Keratinocyte (primary cell): Measurements from ENCODE around the gene MON2. TPM values are rescaled to one million over a fixed set of nuclear protein-coding genes. Genes with fewer than 3 reads are reported as not detected.

Experiments used
- DNase-seq: peaks from one replicate; pipeline ENCODE4 v3.0.0-alpha.2; 2011; ENCODE audit warnings: low read depth, missing footprints, low spot score
- FAIRE-seq: peaks from 2 replicates; lab custom pipeline; 2011; peaks lifted over from hg19 to GRCh38; lab: Jason Lieb, UNC
- H2AFZ ChIP-seq: 2 replicates; pipeline ENCODE4 v1.6.0; 2012; ENCODE audit warnings: low read length, control low read depth, inconsistent platforms; ENCODE audit not compliant: control insufficient read depth
- H3K27ac ChIP-seq: 2 replicates; pipeline ENCODE4 v1.5.1; 2011; ENCODE audit warnings: low read length; ENCODE audit not compliant: control insufficient read depth, insufficient read depth
- H3K27me3 ChIP-seq: 3 replicates; pipeline ENCODE4 v1.6.0; 2011; ENCODE audit warnings: low read length; ENCODE audit not compliant: control insufficient read depth, insufficient read depth; ENCODE audit errors: extremely low read depth
- H3K36me3 ChIP-seq, 2 experiments: 2 replicates in 1 of 2; 3 replicates in 1 of 2; pipeline ENCODE4 v1.5.1; 2011; ENCODE audit warnings: low read length in 2 of 2, mild to moderate bottlenecking in 1 of 2; ENCODE audit not compliant: control insufficient read depth in 2 of 2, insufficient read depth in 2 of 2; ENCODE audit errors: extremely low read depth in 1 of 2
- H3K4me1 ChIP-seq: 3 replicates; pipeline ENCODE4 v1.5.1; 2011; ENCODE audit warnings: low read length; ENCODE audit not compliant: control insufficient read depth, insufficient read depth; ENCODE audit errors: extremely low read depth
- H3K4me2 ChIP-seq: 3 replicates; pipeline ENCODE4 v1.6.0; 2011; ENCODE audit warnings: low read depth, low read length; ENCODE audit not compliant: control insufficient read depth, insufficient read depth; ENCODE audit errors: extremely low read depth
- H3K4me3 ChIP-seq, 3 experiments: fragments of 200-600 bp in 1 of 3; sonication (generic) in 1 of 3; 2 replicates in 2 of 3; 3 replicates in 1 of 3; pipeline ENCODE4 v1.5.1; 2011 to 2016; ENCODE audit warnings: low read length in 3 of 3, mild to moderate bottlenecking in 3 of 3, control low read depth in 2 of 3, inconsistent platforms in 1 of 3, low read depth in 1 of 3, mixed read lengths in 1 of 3, mixed run types in 1 of 3, moderate library complexity in 1 of 3; ENCODE audit not compliant: control insufficient read depth in 2 of 3, insufficient read depth in 2 of 3; ENCODE audit errors: extremely low read depth in 1 of 3
- H3K79me2 ChIP-seq: 2 replicates; pipeline ENCODE4 v1.6.0; 2012; ENCODE audit warnings: low read length; ENCODE audit not compliant: control insufficient read depth, insufficient read depth
- H3K9ac ChIP-seq: 3 replicates; pipeline ENCODE4 v1.6.0; 2011; ENCODE audit warnings: low read length; ENCODE audit not compliant: control insufficient read depth, insufficient read depth; ENCODE audit errors: extremely low read depth
- H3K9me1 ChIP-seq: 3 replicates; pipeline ENCODE4 v1.6.0; 2011; ENCODE audit warnings: low read length; ENCODE audit not compliant: control insufficient read depth, insufficient read depth; ENCODE audit errors: extremely low read depth
- H3K9me3 ChIP-seq: 2 replicates; pipeline ENCODE4 v1.5.1; 2012; ENCODE audit warnings: low read depth, low read length; ENCODE audit not compliant: control insufficient read depth
- H4K20me1 ChIP-seq: 3 replicates; pipeline ENCODE4 v1.6.0; 2011; ENCODE audit warnings: low read length; ENCODE audit not compliant: control insufficient read depth, insufficient read depth; ENCODE audit errors: extremely low read depth
- CTCF ChIP-seq, 3 experiments: IDR thresholded peaks in 1 of 3; conservative IDR thresholded peaks in 1 of 3; optimal IDR thresholded peaks in 1 of 3; 2 replicates in 2 of 3; 3 replicates in 1 of 3; pipeline versions ENCODE3 to v1.5.1; 2011; ENCODE audit warnings: low read length in 3 of 3, mild to moderate bottlenecking in 3 of 3, moderate library complexity in 2 of 3, control low read depth in 1 of 3, inconsistent platforms in 1 of 3; ENCODE audit not compliant: insufficient read depth in 2 of 3; ENCODE audit errors: extremely low read depth in 1 of 3
- EZH2 ChIP-seq: IDR thresholded peaks from one replicate; pipeline ENCODE4 v1.6.1; 2012; ENCODE audit warnings: inconsistent platforms, mild to moderate bottlenecking, low read length, moderate library complexity
- dilution Hi-C: fragments of 300-500 bp; cut with MboI; formaldehyde crosslinking; loops from one replicate; pipeline ENCODE4 v1.7.0; 2020; ENCODE audit warnings: low sequenced_read_pairs; ENCODE audit not compliant: extremely low pct_ligation_motif_present
- polyA plus RNA-seq, 5 experiments: library from polyadenylated mRNA; depleted of rRNA in 3 of 5; stranded (reverse) in 3 of 5; stranded (forward) in 1 of 5; unstranded in 1 of 5; fragments of >200 nt; gene quantifications; 1 replicate in 1 of 5; 2 replicates in 3 of 5; 3 replicates in 1 of 5; pipeline versions ENCODE4 v1.2.1 to v1.2.3, GENCODE V29; 2011 to 2012; ENCODE audit warnings: missing spikeins in 2 of 5, low read depth in 1 of 5, low replicate concordance in 1 of 5

MON2 gene
- polyA plus RNA-seq, 1 donor (not counting 4 experiments of a cell fraction or from before 2014, with no cell fraction given) = 18.5 TPM

GRCh38 chr12:62481843-62482540 lies 15.4 kb downstream of the MON2 start:
- DNase-seq (no peak), FAIRE-seq (no peak)
- Histone ChIP-seq H2AFZ (no peak overlapping the region), H3K4me3 (no peak overlapping the region), H3K9me1 (no peaks in the 10 kb centered on the region), H3K27me3 (no peaks in the 10 kb centered on the region), H3K4me1 (peaks cover 9% of the 10 kb centered on the region), H3K27ac (no peak overlapping the region), H3K9ac (no peak overlapping the region), H3K9me3 (no peaks in the 10 kb centered on the region), H3K4me2 (no peak overlapping the region), H3K79me2 (peaks cover 48% of the 10 kb centered on the region), H3K36me3 (peaks cover 1 to 3% of the 10 kb centered on the region in 2 experiments), H4K20me1 (no peaks in the 10 kb centered on the region)
- TF ChIP-seq CTCF (optimal IDR thresholded peaks at IDR 0.05 in 1 of 3, IDR thresholded peaks at IDR 0.05 in 1 of 3, conservative IDR thresholded peaks at IDR 0.05 in 1 of 3; ENCODE audit: extremely low read depth in 1 of 3, insufficient read depth in 2 of 3, low read length in 3 of 3) = no peak
- TF ChIP-seq EZH2 = no peak
- dilution Hi-C loops = no loop called here

- peaks cover 40% of the 10 kb centered on the region for H3K79me2 ChIP-seq
- no peak for FAIRE-seq
- dilution Hi-C loops = no loop called here
Measured at GRCh38 chr12:62482769-62483168, 16.1 kb downstream of the MON2 start.

More at GRCh38 chr12:62482769-62483168, 16.1 kb downstream of the MON2 start:
- Histone ChIP-seq H3K4me2 (no peak overlapping the region), H3K9me1 (no peaks in the 10 kb centered on the region), H2AFZ (no peak overlapping the region), H3K27me3 (no peaks in the 10 kb centered on the region), H3K36me3 (peaks cover 1 to 2% of the 10 kb centered on the region in 2 experiments), H3K4me1 (peaks cover 9% of the 10 kb centered on the region), H3K9ac (no peak overlapping the region), H4K20me1 (no peaks in the 10 kb centered on the region), H3K9me3 (no peaks in the 10 kb centered on the region), H3K27ac (no peak overlapping the region), H3K4me3 (no peak overlapping the region)
- no peak for TF ChIP-seq CTCF (optimal IDR thresholded peaks at IDR 0.05 in 1 of 3, IDR thresholded peaks at IDR 0.05 in 1 of 3, conservative IDR thresholded peaks at IDR 0.05 in 1 of 3; ENCODE audit: extremely low read depth in 1 of 3, insufficient read depth in 2 of 3, low read length in 3 of 3)
- TF ChIP-seq EZH2 = no peak
- no peak for DNase-seq
